Midbrain (tissue), 1 donor: ENCODE results near the gene KDM6A.
A peak's percentile ranks its signal among the peaks of the same experiment; 100 is the strongest.
"Not testable (repeated sequence)": the region's sequence is repeated elsewhere in the genome, so short reads cannot be mapped to it uniquely, and the experiment has no call there.

Source experiments
- DNase-seq: peaks from one replicate; lab custom pipeline; 2025; lab: John Stamatoyannopoulos, UW

The KDM6A gene

GRCh38 chrX:45011131-45011530 lies 138.1 kb downstream of the KDM6A start:
- no peak for DNase-seq

GRCh38 chrX:45011597-45011996 lies 138.6 kb downstream of the KDM6A start:
- DNase-seq: no peak

GRCh38 chrX:45017946-45018345 lies 145.0 kb downstream of the KDM6A start:
- DNase-seq: no peak

GRCh38 chrX:45022150-45022549 lies 149.2 kb downstream of the KDM6A start:
- DNase-seq: no peak

GRCh38 chrX:45024501-45024900 lies 151.5 kb downstream of the KDM6A start:
- no peak for DNase-seq

GRCh38 chrX:45026036-45026435 lies 153.0 kb downstream of the KDM6A start:
- no peak for DNase-seq

- no peak for DNase-seq
These were observed 158.9 kb downstream of the KDM6A start for GRCh38 chrX:45031830-45032378.

GRCh38 chrX:45035071-45035470 lies 162.1 kb downstream of the KDM6A start:
- DNase-seq: no peak

GRCh38 chrX:45036161-45036560 lies 163.2 kb downstream of the KDM6A start:
- no peak for DNase-seq

GRCh38 chrX:45040137-45040536 lies 167.1 kb downstream of the KDM6A start:
- DNase-seq: not testable (repeated sequence)

- no peak for DNase-seq
These were observed 173.4 kb downstream of the KDM6A start for GRCh38 chrX:45046417-45046816.

- DNase-seq: no peak
These were observed 177.6 kb downstream of the KDM6A start for GRCh38 chrX:45050558-45050957.

GRCh38 chrX:45056428-45057145 lies 183.6 kb downstream of the KDM6A start:
- no peak for DNase-seq

- not testable (repeated sequence) for DNase-seq
These were observed 186.9 kb downstream of the KDM6A start for GRCh38 chrX:45059906-45060305.

- DNase-seq: no peak
These were observed 190.5 kb downstream of the KDM6A start for GRCh38 chrX:45063319-45064095.

- DNase-seq: no peak
These were observed 195.6 kb downstream of the KDM6A start for GRCh38 chrX:45068569-45068968.

- peak; percentile 58 for DNase-seq
These were observed 197.4 kb downstream of the KDM6A start for GRCh38 chrX:45070116-45071007.

GRCh38 chrX:45073011-45073410 lies 200.0 kb downstream of the KDM6A start:
- DNase-seq: not testable (repeated sequence)

GRCh38 chrX:45077748-45078424 lies 204.9 kb downstream of the KDM6A start:
- no peak for DNase-seq

GRCh38 chrX:45083314-45083713 lies 210.3 kb downstream of the KDM6A start:
- no peak for DNase-seq

GRCh38 chrX:45110494-45110893 lies 237.5 kb downstream of the KDM6A start:
- DNase-seq: no peak
